Measurements from ENCODE around the gene B4GALNT2. TPM values are rescaled to one million over a fixed set of nuclear protein-coding genes. Genes with fewer than 3 reads are reported as not detected.

Gene B4GALNT2
- total and polyA plus RNA-seq, 2 of the 13 experiments (the other 11 are each of a cell fraction or from before 2014, with no cell fraction given), result not detected

- TF ChIP-seq ZNF839 (CRISPR knock-in tag; IDR thresholded peaks at IDR 0.05; ENCODE audit: borderline replicate concordance), result peak; percentile 42; the same call in 1 of the 2 replicates
- no peak for TF ChIP-seq ZBTB20 (CRISPR knock-in tag; IDR thresholded peaks at IDR 0.05; ENCODE audit: borderline replicate concordance, low read depth)
- peak; percentile 10; the same call in 1 of the 2 replicates for TF ChIP-seq MTA1 (CRISPR knock-in tag; IDR thresholded peaks at IDR 0.05; ENCODE audit: borderline replicate concordance)
- no peak for TF ChIP-seq MYNN (CRISPR knock-in tag; IDR thresholded peaks at IDR 0.05; ENCODE audit: low read depth)
- TF ChIP-seq SOX6 (IDR thresholded peaks at IDR 0.05), result no peak
- TF ChIP-seq SOX6 (CRISPR knock-in tag; IDR thresholded peaks at IDR 0.05), result 0 out of 2 replicates have a peak, but pooled peaks have one; percentile 12
Observed at GRCh38 chr17:49223517-49224197, 91.1 kb downstream of the B4GALNT2 start (continued).

DNA sequence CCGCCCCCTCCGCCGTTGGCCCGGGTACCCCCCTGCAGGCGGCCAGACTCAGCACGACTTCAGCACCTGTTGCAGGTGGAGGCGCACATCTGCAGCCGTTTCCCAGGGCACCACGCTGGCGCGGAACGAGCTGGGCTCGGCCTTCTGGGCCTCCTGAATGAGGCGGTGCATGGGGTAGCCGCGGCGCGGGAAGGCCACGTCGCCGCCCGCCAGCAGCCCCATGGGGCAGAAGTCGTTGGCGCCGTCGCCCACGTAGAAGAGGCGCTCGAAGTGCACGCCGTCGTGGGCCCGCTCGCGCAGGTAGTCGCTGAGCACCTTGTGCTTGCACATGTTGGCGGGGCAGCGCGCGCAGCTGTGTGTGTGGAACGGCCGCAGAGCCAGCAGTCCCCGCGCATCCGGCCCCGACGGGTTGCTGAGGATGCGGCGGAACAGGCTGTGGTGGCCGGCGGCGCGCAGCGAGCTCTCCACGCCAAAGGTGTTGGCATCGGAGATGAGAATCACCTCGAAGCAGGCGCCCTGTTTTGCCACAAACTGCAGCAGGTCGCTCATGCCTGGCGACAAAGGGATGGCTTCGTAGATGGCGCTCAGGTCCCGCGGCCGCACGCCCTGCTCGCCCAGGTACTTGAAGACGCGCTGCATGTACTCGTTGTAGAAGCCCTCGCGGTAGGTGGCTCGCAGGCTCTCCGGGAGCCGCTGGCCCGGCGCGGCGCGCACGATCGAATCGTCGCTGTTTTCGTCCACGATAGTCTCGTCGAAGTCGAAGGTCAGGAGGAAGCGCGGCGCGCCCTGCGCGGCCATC is 91.8 kb downstream of the B4GALNT2 start:
- peaks cover 12 to 68% of the 10 kb centered on the region in 2 experiments; a peak in 4 of 5 replicates for H3K27me3 ChIP-seq (ENCODE audit: control insufficient read depth in 1 of 2, insufficient read depth in 2 of 2, low read length in 2 of 2)
- intact Hi-C loops (cut with micrococcal nuclease; ENCODE audit: unreplicated experiment) (no loop called here), in situ Hi-C loops (cut with HindIII; ENCODE audit: extremely low pct_ligation_motif_present, low pct_unique_long_range_greater_than_20kb) (no loop called here)
- no peak for DNase-seq (ENCODE audit: low spot score)
- H2AFZ ChIP-seq (ENCODE audit: low read length), result no peak overlapping the region
- ATAC-seq, result peak; percentile 22
- no peak for FAIRE-seq
- 49% methylated on average over 72 of the region's 95 CpGs for WGBS (ENCODE audit: low lambda C conversion rate)
- H3K27ac ChIP-seq (ENCODE audit: extremely low read length, insufficient read depth, low read length), result no peak overlapping the region
- H3K9me3 ChIP-seq (ENCODE audit: low read length), result no peaks in the 10 kb centered on the region
- no peak overlapping the region for H3K9ac ChIP-seq (ENCODE audit: insufficient read depth, low read depth, low read length)
- ChIA-PET CTCF (ENCODE audit: low intra/inter-chr PET ratio, low total read pairs) (no interaction called here), POLR2A (no interaction called here)
- no peaks in the 10 kb centered on the region for H3K79me2 ChIP-seq (ENCODE audit: insufficient read depth, low read length)
- peak overlapping the region; percentile 39 for H3K4me2 ChIP-seq (ENCODE audit: low read depth, low read length)
- no TSS peak for BruUV-seq (replicated peaks)
- H4K20me1 ChIP-seq (ENCODE audit: insufficient read depth, low read length), result no peaks in the 10 kb centered on the region
- no peaks in the 10 kb centered on the region for H3K36me3 ChIP-seq (replicated peaks in 1 of 2; ENCODE audit: control insufficient read depth in 1 of 2, insufficient read depth in 2 of 2, low read length in 2 of 2)
- peaks cover 26% of the 10 kb centered on the region for H3K4me1 ChIP-seq (ENCODE audit: insufficient read depth, low read length)
- H3K4me3 ChIP-seq (replicated peaks in 1 of 3; ENCODE audit: insufficient read depth in 1 of 3, low read depth in 2 of 3, low read length in 3 of 3), result peak overlapping the region in 1 of 3 experiments; percentile 47; a peak in 1 of 6 replicates
- TF ChIP-seq CERS6 (CRISPR knock-in tag; IDR thresholded peaks at IDR 0.05) (no peak), ZC3H13 (CRISPR knock-in tag; IDR thresholded peaks at IDR 0.05) (no peak), TP53 (CRISPR knock-in tag; conservative IDR thresholded peaks at IDR 0.05) (no peak), ZNF124 (CRISPR knock-in tag; IDR thresholded peaks at IDR 0.05) (no peak), NR2F2 (IDR thresholded peaks at IDR 0.05; ENCODE audit: borderline replicate concordance, low read depth) (no peak), SIX1 (CRISPR knock-in tag; IDR thresholded peaks at IDR 0.05; ENCODE audit: borderline replicate concordance) (no peak)
- TF ChIP-seq, protein P1, sequence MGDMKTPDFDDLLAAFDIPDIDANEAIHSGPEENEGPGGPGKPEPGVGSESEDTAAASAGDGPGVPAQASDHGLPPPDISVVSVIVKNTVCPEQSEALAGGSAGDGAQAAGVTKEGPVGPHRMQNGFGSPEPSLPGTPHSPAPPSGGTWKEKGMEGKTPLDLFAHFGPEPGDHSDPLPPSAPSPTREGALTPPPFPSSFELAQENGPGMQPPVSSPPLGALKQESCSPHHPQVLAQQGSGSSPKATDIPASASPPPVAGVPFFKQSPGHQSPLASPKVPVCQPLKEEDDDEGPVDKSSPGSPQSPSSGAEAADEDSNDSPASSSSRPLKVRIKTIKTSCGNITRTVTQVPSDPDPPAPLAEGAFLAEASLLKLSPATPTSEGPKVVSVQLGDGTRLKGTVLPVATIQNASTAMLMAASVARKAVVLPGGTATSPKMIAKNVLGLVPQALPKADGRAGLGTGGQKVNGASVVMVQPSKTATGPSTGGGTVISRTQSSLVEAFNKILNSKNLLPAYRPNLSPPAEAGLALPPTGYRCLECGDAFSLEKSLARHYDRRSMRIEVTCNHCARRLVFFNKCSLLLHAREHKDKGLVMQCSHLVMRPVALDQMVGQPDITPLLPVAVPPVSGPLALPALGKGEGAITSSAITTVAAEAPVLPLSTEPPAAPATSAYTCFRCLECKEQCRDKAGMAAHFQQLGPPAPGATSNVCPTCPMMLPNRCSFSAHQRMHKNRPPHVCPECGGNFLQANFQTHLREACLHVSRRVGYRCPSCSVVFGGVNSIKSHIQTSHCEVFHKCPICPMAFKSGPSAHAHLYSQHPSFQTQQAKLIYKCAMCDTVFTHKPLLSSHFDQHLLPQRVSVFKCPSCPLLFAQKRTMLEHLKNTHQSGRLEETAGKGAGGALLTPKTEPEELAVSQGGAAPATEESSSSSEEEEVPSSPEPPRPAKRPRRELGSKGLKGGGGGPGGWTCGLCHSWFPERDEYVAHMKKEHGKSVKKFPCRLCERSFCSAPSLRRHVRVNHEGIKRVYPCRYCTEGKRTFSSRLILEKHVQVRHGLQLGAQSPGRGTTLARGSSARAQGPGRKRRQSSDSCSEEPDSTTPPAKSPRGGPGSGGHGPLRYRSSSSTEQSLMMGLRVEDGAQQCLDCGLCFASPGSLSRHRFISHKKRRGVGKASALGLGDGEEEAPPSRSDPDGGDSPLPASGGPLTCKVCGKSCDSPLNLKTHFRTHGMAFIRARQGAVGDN (CRISPR knock-in tag; IDR thresholded peaks at IDR 0.05), result peak; percentile 66
